H4 (cell line): ENCODE measurements around the gene PTPN20. TPM values are rescaled to one million over a fixed set of nuclear protein-coding genes. Genes with fewer than 3 reads are reported as not detected.
"Not testable (repeated sequence)": the region's sequence is repeated elsewhere in the genome, so short reads cannot be mapped to it uniquely, and the experiment has no call there.

Experiments
- DNase-seq: peaks from one replicate; pipeline ENCODE4 v3.0.0-alpha.2; 2015; ENCODE audit warnings: low spot score
- total RNA-seq: library from RNA; depleted of rRNA; stranded (reverse); fragments of >200 nt; shearing (Covaris generic); gene quantifications from 2 replicates; pipeline ENCODE4 v1.2.3, GENCODE V29; 2014; rRNA removed

Gene PTPN20, protein sequence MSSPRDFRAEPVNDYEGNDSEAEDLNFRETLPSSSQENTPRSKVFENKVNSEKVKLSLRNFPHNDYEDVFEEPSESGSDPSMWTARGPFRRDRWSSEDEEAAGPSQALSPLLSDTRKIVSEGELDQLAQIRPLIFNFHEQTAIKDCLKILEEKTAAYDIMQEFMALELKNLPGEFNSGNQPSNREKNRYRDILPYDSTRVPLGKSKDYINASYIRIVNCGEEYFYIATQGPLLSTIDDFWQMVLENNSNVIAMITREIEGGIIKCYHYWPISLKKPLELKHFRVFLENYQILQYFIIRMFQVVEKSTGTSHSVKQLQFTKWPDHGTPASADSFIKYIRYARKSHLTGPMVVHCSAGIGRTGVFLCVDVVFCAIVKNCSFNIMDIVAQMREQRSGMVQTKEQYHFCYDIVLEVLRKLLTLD
- total RNA-seq: not detected in 2 replicates

DNA sequence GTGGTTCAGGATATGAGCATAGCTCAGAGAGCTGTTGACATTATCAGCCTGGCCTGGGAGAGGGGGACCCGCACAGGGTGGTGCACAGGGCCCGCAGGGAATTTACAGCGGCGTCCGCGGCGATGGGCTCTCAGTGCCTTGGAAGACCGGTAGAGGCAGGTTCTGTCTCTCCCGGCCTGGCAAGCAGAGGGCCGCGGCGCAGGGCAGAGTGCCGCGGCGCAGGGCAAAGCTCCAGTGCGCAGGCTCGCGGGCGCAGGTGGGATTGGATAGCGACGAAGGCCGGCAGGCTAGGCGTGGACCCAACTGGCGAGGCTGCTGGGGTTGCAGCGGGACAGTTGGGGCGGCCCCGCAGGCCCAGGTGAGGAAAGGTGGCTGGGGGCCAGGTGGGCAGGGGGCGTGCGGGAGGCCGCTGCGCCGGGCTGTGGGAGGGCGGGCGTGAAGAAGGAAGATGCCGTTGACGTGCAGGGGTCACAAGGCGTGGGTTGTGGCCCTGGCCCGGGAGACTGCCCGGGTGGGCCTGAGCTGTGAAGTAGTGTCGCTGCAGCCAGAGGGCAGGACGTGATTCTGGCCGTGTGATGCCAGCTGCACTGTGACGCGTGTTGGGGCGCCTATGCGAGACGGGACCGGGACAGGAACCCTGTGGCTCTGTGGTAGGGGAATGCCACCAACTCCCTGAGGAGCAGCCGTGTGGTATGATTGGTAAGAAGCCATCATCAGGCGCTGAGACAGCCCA is at the start of gene PTPN20:
Gene PTPN20, plus strand, starts transcription at position 285 of the 733 bp plus-strand sequence. CDS start 21,072 bp downstream, outside the sequence.
- not testable (repeated sequence) for DNase-seq

GRCh38 chr10:46869716-46870115 is 41.5 kb upstream of the PTPN20 start:
- not testable (repeated sequence) for DNase-seq

DNA sequence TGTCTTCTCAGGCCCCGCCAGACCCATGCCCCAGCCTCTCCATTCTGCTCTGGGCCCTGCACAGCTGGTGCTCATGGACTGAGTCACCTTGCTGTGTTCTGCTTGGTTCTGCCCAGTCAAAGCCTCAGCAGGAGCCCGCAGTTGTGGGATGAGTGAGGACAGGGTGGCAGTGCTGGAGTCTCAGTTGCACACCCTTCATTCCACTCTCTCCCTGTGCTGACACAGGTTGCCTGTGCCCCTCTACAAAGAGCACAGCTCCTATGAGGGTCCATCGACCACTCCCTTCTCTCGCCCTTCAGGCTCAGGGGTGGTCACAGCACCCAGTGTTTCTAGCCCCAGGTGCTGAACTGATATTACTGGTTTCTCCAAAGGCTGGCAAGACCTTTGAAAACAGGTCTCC is 39.6 kb upstream of the PTPN20 start:
- not testable (repeated sequence) for DNase-seq

DNA sequence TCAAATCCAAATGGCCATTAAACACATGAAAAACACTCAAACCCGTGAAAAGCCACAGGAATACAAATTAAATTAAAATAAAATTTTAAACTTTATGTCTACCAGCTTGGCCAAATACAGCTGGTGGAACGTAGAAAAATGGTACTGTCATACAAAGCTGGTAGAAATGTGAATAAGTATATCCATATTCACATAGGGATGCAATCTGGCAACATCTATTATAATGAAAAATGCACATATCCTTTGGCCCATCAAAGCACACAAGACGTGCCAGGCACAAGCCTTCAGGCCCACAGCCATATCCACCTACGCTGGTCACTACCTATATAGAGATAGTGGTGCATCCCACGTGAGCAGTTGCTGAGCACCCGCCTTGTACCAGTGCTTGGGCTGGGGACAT is 35.9 kb upstream of the PTPN20 start:
- not testable (repeated sequence) for DNase-seq

DNA sequence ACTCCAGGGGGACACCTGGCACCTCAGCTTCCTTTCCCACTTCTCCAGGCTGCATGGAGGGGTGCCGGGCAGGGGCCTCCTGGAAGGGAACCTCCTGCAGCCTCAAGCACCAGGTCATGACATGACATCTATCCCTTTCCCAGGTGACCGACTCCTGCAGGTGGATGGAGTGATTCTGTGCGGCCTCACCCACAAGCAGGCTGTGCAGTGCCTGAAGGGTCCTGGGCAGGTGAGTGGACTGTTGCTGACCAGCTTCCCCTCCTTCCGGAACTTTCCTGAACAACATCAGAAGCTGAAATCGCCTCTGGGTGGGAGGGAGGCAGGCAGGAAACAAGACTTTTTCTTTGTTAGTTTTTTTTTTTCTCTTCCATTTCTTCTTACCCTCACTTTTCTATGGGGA is 34.5 kb upstream of the PTPN20 start:
- DNase-seq: not testable (repeated sequence)

DNA sequence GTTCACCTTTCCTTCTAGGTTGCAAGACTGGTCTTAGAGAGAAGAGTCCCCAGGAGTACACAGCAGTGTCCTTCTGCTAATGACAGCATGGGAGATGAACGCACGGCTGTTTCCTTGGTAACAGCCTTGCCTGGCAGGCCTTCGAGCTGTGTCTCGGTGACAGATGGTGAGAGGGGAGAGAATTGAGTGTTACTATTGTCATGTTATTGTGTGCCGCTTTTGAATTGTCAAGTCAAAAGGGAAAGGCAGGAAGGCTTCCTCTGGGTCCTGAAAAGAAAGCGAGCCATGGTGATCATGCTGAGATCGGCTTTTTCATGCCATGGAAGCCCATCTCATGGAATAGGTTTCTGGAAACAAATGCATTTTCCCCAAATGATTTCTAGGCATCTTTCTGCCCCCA is 32.5 kb upstream of the PTPN20 start:
- DNase-seq: not testable (repeated sequence)

DNA sequence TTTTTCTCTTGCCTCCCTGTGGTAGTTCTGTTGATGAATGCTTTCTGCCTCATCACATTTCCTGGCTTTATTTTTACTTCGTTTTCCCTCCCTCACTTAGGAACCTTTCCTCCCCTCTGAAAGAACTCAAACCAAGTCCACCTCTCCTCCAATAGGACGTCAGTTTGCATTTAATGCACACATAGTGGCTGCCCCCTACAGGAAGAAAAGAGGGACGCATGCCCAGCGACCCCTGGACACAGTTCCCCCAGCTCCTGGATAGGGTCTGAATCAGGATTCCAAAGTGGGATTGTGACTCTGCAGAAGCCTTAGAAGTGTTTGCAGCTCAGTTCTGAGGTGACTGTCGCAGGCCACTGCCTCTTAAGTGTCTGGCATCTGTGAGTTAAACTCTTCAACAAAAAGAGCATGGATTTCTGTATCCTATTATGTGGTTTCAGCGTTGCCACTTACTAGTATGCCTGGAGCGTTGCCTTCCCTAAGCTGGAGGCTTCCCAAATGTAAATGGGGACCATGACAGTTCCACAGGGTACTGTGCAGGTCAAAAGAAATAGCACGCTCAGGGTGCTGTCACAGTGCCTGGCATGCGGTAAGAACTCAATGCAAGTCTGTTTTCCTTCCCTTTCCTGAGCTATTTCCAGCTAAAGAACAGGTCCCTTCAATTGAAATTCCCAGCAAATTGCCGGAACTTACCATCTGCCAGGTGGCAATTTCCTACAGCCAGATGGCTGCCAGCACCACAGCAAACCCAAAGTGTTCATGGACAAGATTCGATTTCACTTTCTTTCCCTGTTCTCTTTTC is 20.2 kb upstream of the PTPN20 start:
- DNase-seq: not testable (repeated sequence)

GRCh38 chr10:46896762-46897692 is 14.2 kb upstream of the PTPN20 start:
- not testable (repeated sequence) for DNase-seq

DNA sequence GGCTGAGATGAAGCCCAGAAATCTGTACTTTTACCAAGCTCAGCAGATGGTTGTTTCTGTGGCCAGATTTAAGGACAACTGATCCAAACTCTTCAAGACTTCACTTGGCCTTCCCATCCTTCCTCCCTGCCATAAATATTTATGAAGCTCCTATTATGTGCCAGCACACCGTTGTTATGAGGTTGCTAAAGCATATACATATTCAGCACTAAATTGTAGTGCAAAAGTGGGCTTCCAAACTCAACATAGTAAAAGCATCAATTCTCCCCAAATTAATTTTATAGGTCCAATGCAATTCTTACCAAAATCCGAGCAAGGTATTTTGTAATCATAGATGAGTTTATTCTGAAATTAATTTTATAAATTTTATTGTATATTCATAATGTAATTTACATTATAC is 10.0 kb upstream of the PTPN20 start:
- DNase-seq: not testable (repeated sequence)

- DNase-seq: not testable (repeated sequence)
Measured at GRCh38 chr10:46903874-46904273, 7.4 kb upstream of the PTPN20 start.

DNA sequence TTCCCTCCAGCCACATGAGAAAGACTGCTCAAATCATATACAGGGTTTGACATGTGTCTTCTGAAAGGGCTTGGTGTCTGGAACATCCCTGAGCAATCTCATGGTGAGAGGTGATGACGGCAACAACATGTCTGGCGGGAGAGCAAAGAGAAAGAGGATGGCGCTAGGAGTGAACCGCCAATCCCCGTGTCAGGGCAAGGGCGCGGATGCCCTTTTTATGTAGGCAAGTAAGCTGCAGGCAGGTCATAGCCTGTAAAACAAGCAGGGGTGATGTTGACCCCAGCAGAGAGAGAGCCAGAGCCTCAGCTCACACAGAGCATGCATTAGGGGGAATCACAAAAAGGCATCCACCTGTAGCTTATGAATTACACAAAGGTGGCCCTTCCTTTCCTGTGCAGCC is 4.9 kb upstream of the PTPN20 start:
- not testable (repeated sequence) for DNase-seq

DNA sequence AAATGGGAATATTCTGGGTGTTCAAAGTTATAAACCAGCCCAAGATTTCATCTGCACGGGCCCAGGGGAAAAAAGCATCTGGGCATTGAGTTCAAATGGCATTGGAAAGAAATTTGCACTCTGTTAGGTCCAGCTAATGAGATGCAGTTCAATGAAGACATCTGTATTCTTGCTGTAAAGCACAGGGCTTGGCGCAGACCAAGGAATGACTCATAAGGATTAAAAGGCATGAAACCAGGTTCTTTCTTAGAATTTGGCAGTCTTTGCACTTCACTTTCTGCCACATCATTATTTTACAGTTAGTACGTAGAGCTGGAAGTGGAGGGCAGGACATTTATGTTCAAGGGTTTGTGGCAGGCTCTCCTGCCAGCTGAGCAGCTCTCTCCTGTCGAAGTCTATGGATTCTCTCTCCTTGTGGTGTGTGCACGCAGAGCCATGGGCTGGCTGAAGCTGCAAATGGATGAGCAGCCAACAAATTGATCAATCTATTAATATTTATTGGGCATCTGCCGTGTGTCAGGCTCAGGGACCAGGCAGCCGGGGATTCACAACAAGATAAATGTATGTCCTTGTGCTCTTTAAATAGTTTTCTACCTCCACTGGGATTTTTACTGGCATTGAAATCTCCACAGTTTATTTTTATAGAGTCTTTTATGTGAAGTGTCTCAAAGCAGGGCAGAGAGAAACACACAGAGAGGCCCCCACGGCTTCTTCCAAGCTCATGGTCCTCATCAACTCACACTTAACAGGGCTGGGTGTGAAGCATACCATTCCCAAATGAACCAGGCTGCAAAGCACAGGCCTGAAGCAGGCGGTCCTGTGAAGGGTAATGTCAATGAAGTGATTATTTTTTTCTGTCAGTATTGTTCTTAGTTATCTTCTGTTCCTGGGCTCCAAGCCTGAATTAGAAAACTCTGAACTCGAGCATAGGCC is 3.8 kb upstream of the PTPN20 start:
- not testable (repeated sequence) for DNase-seq

GRCh38 chr10:46922498-46922897 is 11.3 kb downstream of the PTPN20 start:
- DNase-seq: not testable (repeated sequence)

GRCh38 chr10:46925156-46925555 is 13.9 kb downstream of the PTPN20 start:
- not testable (repeated sequence) for DNase-seq

GRCh38 chr10:46925853-46926252 is 14.6 kb downstream of the PTPN20 start:
- not testable (repeated sequence) for DNase-seq

DNA sequence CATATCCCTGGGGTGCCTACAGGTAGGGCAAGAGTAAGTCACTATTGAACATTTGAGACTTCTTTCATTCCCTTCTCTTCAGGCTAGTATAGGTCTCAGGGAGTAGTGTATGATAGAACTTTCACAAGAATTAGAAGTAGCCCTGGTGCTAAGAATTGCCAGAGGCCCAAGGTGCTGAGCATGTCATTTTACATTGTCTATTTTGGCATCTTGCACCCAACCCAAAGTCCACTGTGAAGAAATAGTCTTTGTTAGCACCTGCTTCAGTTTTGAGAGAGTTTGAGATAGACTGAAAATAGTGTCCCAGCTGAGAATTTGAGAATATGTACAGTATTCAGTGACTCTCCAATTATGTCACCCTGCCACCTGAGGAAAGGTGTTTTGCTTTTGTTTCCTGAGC is 17.6 kb downstream of the PTPN20 start:
- DNase-seq: not testable (repeated sequence)

DNA sequence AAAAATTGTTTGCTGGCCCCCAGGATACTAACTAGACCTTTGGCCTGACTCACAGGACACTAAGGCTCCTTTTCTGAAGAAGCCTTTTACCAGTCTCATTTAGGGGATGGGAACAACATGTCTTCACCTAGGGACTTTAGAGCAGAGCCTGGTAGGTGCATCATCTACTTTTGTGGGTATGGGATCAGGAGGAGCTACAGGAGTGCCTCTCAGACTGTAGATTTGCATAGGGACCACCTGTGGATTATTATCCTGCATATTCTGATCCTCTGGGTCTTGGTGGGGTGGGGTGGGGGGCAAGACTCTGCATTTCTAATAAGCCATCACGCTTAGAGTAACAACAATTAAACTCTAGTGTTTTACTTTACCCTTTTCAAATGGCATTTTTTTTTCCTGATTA is 21.2 kb downstream of the PTPN20 start:
- DNase-seq: not testable (repeated sequence)

DNA sequence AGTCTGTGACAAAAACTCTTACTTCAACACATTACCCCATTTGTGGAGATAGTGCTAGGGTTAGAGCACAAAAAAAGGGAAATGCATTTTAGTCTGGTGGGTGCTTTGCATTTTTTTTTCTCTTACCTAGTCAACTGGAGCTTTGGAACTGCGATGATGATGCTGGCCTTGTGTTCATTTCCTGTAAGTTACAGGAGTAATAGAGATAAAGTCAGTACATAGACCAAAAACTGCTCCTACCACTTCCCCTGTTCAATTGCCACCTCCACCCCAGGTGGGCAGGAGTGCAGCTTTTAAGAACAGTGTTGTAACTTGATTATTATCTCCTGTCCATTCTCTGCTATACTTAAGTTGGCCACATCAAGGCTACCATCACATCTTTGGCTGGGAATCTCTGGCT is 29.9 kb downstream of the PTPN20 start:
- DNase-seq: not testable (repeated sequence)

GRCh38 chr10:46948687-46949518 is 37.7 kb downstream of the PTPN20 start:
- DNase-seq: not testable (repeated sequence)
